Activated CD4-positive, CD25-positive, alpha-beta regulatory T cell treated with anti-CD3 and anti-CD28 coated beads, Interleukin-2, amount 50 U/mL, for 24 hours (primary cell): ENCODE measurements around the gene PTPRQ.
"Not testable (repeated sequence)": the region's sequence is repeated elsewhere in the genome, so short reads cannot be mapped to it uniquely, and the experiment has no call there.

ENCODE experiments used
- ATAC-seq, 2 donors: fragments of 150-1000 bp; cut with Tn5 transposase; one replicate each; pipeline ENCODE4 v1.10.0; 2021; ENCODE audit warnings: mild to moderate bottlenecking in 1 of 2, moderate library complexity in 1 of 2

Gene PTPRQ

GRCh38 chr12:80477521-80478145 is 33.6 kb downstream of the PTPRQ start:
- not testable (repeated sequence) for ATAC-seq

- ATAC-seq = no peak
Measured at GRCh38 chr12:80484746-80485145, 40.7 kb downstream of the PTPRQ start.

GRCh38 chr12:80485222-80485987 is 41.4 kb downstream of the PTPRQ start:
- ATAC-seq = no peak

- ATAC-seq = no peak
Measured at GRCh38 chr12:80490329-80490728, 46.3 kb downstream of the PTPRQ start.

- no peak for ATAC-seq
Measured at GRCh38 chr12:80491166-80491565, 47.1 kb downstream of the PTPRQ start.

GRCh38 chr12:80493466-80493865 is 49.4 kb downstream of the PTPRQ start:
- no peak for ATAC-seq

GRCh38 chr12:80494836-80495235 is 50.8 kb downstream of the PTPRQ start:
- ATAC-seq = no peak

GRCh38 chr12:80498059-80498728 is 54.2 kb downstream of the PTPRQ start:
- ATAC-seq = no peak

- ATAC-seq = no peak
Measured at GRCh38 chr12:80504389-80505163, 60.5 kb downstream of the PTPRQ start.

GRCh38 chr12:80509781-80510556 is 65.9 kb downstream of the PTPRQ start:
- ATAC-seq = no peak

- ATAC-seq = no peak
Measured at GRCh38 chr12:80512781-80513180, 68.7 kb downstream of the PTPRQ start.

GRCh38 chr12:80513211-80513610 is 69.2 kb downstream of the PTPRQ start:
- no peak for ATAC-seq

GRCh38 chr12:80517655-80518054 is 73.6 kb downstream of the PTPRQ start:
- ATAC-seq = no peak

- no peak for ATAC-seq
Measured at GRCh38 chr12:80531646-80532045, 87.6 kb downstream of the PTPRQ start.

- no peak for ATAC-seq
Measured at GRCh38 chr12:80539029-80539428, 95.0 kb downstream of the PTPRQ start.

GRCh38 chr12:80549298-80549697 is 105.3 kb downstream of the PTPRQ start:
- ATAC-seq = no peak

GRCh38 chr12:80551897-80552296 is 107.9 kb downstream of the PTPRQ start:
- no peak for ATAC-seq

GRCh38 chr12:80553316-80553715 is 109.3 kb downstream of the PTPRQ start:
- ATAC-seq = no peak

- ATAC-seq = no peak
Measured at GRCh38 chr12:80556566-80556965, 112.5 kb downstream of the PTPRQ start.

GRCh38 chr12:80559766-80560165 is 115.7 kb downstream of the PTPRQ start:
- no peak for ATAC-seq

GRCh38 chr12:80565271-80565670 is 121.2 kb downstream of the PTPRQ start:
- no peak for ATAC-seq

- no peak for ATAC-seq
Measured at GRCh38 chr12:80567401-80567800, 123.4 kb downstream of the PTPRQ start.
